ENCODE results near the gene ANKLE2. TPM values are rescaled to one million over a fixed set of nuclear protein-coding genes. Genes with fewer than 3 reads are reported as not detected.

The ANKLE2 gene
- total RNA-seq, 1 donor from 2014 or later: 96.4 TPM

DNA sequence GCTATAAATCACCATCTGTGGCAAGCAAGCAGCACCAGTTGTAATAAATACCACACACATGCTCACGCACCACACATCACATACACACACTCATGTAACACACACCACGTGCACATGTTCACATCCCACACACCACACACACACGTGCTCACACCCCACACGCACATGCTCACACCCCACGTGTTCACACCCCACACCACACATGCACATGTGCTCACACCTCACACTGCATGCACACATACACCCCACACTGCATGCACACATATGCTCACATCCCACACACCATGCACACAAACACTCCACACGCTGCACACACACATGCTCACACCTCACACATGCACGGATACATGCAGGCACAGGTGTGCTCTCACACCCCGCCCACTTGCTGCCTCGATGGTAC lies 22.9 kb upstream of the ANKLE2 start:
- DNase-seq (ENCODE audit: low spot score): no peak
- TF ChIP-seq, protein P1, sequence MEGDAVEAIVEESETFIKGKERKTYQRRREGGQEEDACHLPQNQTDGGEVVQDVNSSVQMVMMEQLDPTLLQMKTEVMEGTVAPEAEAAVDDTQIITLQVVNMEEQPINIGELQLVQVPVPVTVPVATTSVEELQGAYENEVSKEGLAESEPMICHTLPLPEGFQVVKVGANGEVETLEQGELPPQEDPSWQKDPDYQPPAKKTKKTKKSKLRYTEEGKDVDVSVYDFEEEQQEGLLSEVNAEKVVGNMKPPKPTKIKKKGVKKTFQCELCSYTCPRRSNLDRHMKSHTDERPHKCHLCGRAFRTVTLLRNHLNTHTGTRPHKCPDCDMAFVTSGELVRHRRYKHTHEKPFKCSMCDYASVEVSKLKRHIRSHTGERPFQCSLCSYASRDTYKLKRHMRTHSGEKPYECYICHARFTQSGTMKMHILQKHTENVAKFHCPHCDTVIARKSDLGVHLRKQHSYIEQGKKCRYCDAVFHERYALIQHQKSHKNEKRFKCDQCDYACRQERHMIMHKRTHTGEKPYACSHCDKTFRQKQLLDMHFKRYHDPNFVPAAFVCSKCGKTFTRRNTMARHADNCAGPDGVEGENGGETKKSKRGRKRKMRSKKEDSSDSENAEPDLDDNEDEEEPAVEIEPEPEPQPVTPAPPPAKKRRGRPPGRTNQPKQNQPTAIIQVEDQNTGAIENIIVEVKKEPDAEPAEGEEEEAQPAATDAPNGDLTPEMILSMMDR (IDR thresholded peaks at IDR 0.05): no peak
- Mint-ChIP-seq H3K36me3 (ENCODE audit: low read depth) (peaks cover 58% of the 10 kb centered on the region), H3K4me1 (ENCODE audit: low read depth) (no peaks in the 10 kb centered on the region), H3K4me3 (ENCODE audit: unreplicated experiment) (no peak overlapping the region), H3K9me3 (ENCODE audit: low read depth) (no peaks in the 10 kb centered on the region), H3K27ac (ENCODE audit: unreplicated experiment) (peak overlapping the region; percentile 65), H3K27me3 (ENCODE audit: low read depth) (no peaks in the 10 kb centered on the region)

DNA sequence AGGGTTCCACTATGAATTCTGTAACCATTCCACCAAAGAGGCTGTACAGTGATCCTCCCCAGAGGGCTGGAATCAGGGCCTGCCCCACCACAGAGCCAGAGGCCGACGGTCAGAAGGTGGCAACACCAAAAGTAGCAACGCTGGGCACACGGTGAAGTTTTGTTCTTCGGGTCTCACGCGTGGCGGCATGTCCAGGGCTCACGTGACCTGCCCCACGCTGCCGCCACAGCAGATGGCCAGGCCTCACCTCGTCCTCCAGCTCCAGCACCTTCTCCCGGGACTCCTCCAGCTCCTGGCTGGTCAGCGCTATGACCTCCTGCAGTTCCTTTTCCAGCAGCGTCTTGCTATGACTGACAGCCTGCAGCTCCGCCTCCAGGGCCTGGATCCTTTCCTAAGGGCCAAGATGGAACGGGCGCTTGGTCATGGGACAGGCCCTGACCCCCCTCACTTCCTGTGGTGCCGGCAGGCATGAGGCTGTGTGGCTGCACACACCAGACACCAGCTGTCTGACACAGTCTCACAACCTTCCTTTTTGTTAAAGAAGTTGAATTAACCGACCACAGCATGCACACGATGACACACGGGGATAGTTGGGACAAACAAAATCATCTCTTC lies 22.4 kb upstream of the ANKLE2 start:
- H3K36me3 Mint-ChIP-seq (ENCODE audit: low read depth): peaks cover 55% of the 10 kb centered on the region
- no peak overlapping the region for H3K4me3 Mint-ChIP-seq (ENCODE audit: unreplicated experiment)
- DNase-seq (ENCODE audit: low spot score): no peak
- TF ChIP-seq, protein P1 (IDR thresholded peaks at IDR 0.05): no peak
- no peaks in the 10 kb centered on the region for H3K4me1 Mint-ChIP-seq (ENCODE audit: low read depth)
- peak overlapping the region; percentile 32 for H3K27ac Mint-ChIP-seq (ENCODE audit: unreplicated experiment)
- no peaks in the 10 kb centered on the region for H3K9me3 Mint-ChIP-seq (ENCODE audit: low read depth)
- no peaks in the 10 kb centered on the region for H3K27me3 Mint-ChIP-seq (ENCODE audit: low read depth)

DNA sequence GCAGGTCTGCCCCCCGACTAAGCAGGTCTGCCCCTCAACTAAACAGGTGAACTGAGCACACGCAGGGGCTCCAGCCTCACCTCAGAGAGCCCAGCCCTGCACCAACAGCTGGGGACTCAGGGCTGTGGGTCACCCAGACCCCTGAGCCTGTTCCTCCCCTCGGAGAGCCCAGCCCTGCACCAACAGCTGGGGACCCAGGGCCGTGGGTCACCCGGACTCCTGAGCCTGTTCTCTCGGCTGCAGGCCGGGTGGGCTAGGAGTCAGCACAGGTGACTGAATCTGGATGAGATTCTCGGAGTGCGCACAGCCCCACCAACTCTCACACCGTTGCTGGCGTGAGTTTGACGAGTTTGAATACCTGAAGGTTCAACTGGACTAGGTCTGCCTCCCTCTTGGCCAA lies 20.3 kb upstream of the ANKLE2 start:
- peaks cover 2% of the 10 kb centered on the region for H3K4me1 Mint-ChIP-seq (ENCODE audit: low read depth)
- H3K27me3 Mint-ChIP-seq (ENCODE audit: low read depth): no peaks in the 10 kb centered on the region
- no peaks in the 10 kb centered on the region for H3K9me3 Mint-ChIP-seq (ENCODE audit: low read depth)
- no peak overlapping the region for H3K4me3 Mint-ChIP-seq (ENCODE audit: unreplicated experiment)
- peaks cover 44% of the 10 kb centered on the region for H3K36me3 Mint-ChIP-seq (ENCODE audit: low read depth)
- DNase-seq (ENCODE audit: low spot score): no peak
- TF ChIP-seq, protein P1 (IDR thresholded peaks at IDR 0.05): no peak
- no peak overlapping the region for H3K27ac Mint-ChIP-seq (ENCODE audit: unreplicated experiment)

DNA sequence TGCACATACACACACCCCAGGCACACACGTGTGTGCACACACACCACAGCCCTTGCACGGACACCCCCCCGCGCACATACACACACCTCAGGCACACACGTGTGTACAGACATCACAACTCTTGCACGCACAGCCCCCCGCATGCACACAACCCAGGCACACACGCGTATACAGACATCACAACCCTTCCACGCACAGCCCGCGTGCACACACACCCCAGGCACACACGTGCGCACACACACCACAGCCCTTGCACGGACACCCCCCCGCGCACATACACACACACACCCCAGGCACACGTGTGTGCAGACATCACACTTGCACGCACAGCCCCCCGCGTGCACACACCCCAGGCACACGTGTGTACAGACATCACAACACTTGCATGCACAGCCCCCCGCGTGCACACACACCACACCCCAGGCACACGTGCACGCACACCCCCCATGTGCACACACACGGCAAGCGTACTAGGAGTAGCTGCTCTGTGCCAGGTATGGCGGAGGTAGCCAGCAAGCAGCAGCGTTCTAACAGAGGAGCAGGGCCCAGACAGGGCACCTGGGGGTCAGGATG lies 18.2 kb upstream of the ANKLE2 start:
- no peaks in the 10 kb centered on the region for H3K9me3 Mint-ChIP-seq (ENCODE audit: low read depth)
- H3K27me3 Mint-ChIP-seq (ENCODE audit: low read depth): no peaks in the 10 kb centered on the region
- DNase-seq (ENCODE audit: low spot score): no peak
- H3K4me1 Mint-ChIP-seq (ENCODE audit: low read depth): peaks cover 5% of the 10 kb centered on the region
- H3K4me3 Mint-ChIP-seq (ENCODE audit: unreplicated experiment): no peak overlapping the region
- peaks cover 43% of the 10 kb centered on the region for H3K36me3 Mint-ChIP-seq (ENCODE audit: low read depth)
- TF ChIP-seq, protein P1 (IDR thresholded peaks at IDR 0.05): no peak
- H3K27ac Mint-ChIP-seq (ENCODE audit: unreplicated experiment): peak overlapping the region; percentile 57

DNA sequence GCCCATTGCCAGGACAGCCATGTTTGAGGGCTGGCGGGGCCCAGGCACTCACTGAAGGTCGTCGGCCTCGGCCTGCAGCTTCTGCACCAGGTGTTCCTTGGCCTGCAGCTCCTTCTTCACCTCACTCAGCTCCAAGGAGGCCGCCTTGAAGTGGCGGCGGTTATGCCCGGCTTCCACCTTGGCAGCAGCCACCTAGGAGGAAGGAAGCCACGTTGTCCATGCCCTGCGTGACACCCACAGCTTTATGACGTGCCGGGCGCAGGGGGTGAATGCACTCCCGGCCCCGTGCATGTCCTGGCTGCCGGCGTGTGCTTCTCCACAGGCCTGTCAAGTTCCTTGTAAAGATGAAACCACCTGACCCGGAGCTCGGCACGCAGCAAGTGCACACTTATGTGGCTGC lies 16.0 kb upstream of the ANKLE2 start:
- Mint-ChIP-seq H3K36me3 (ENCODE audit: low read depth) (peaks cover 38% of the 10 kb centered on the region), H3K4me3 (ENCODE audit: unreplicated experiment) (no peak overlapping the region), H3K27ac (ENCODE audit: unreplicated experiment) (no peak overlapping the region), H3K27me3 (ENCODE audit: low read depth) (no peaks in the 10 kb centered on the region), H3K4me1 (ENCODE audit: low read depth) (peaks cover 9% of the 10 kb centered on the region), H3K9me3 (ENCODE audit: low read depth) (no peaks in the 10 kb centered on the region)
- TF ChIP-seq, protein P1 (IDR thresholded peaks at IDR 0.05): no peak
- no peak for DNase-seq (ENCODE audit: low spot score)

Measured in chondrocyte (in vitro differentiated cells).